CMK (cell line): ENCODE measurements around the gene PRR35.

Source experiments
- DNase-seq: peaks from one replicate; pipeline ENCODE4 v3.0.0-alpha.2; 2010; ENCODE audit warnings: low read depth

PRR35 gene

GRCh38 chr16:564690-565418 is 4.7 kb downstream of the PRR35 start:
- no peak for DNase-seq

- DNase-seq = no peak
Observed at GRCh38 chr16:565419-566330, 5.5 kb downstream of the PRR35 start.

- DNase-seq = no peak
Observed at GRCh38 chr16:566475-567372, 6.5 kb downstream of the PRR35 start, which contains the start of gene NHLRC4. Gene NHLRC4, plus strand, starts transcription at chr16:567005. Its CDS starts 1,043 bp downstream, at chr16:568048.

GRCh38 chr16:567373-568256 is 7.4 kb downstream of the PRR35 start:
- no peak for DNase-seq

- DNase-seq = no peak
Observed at GRCh38 chr16:568401-569258, 8.4 kb downstream of the PRR35 start.

- DNase-seq = no peak
Observed at GRCh38 chr16:569445-570254, 9.5 kb downstream of the PRR35 start, which contains the start of gene PIGQ. Gene PIGQ, plus strand, starts transcription at chr16:569968. Its CDS starts 4,107 bp downstream, at chr16:574075.

- no peak for DNase-seq
Observed at GRCh38 chr16:572865-573650, 12.9 kb downstream of the PRR35 start.

GRCh38 chr16:574021-574760 is 14.0 kb downstream of the PRR35 start:
- DNase-seq = no peak

GRCh38 chr16:575354-576196 is 15.4 kb downstream of the PRR35 start:
- no peak for DNase-seq

- no peak for DNase-seq
Observed at GRCh38 chr16:576197-576822, 16.1 kb downstream of the PRR35 start.

- no peak for DNase-seq
Observed at GRCh38 chr16:576823-577201, 16.6 kb downstream of the PRR35 start.

- no peak for DNase-seq
Observed at GRCh38 chr16:577796-578195, 17.6 kb downstream of the PRR35 start.

GRCh38 chr16:578232-578869 is 18.2 kb downstream of the PRR35 start:
- no peak for DNase-seq

- no peak for DNase-seq
Observed at GRCh38 chr16:578870-579405, 18.7 kb downstream of the PRR35 start.
